Neural progenitor cell (in vitro differentiated cells): ENCODE results near the gene PLD6. TPM values are rescaled to one million over a fixed set of nuclear protein-coding genes. Genes with fewer than 3 reads are reported as not detected.

ENCODE experiments used
- DNase-seq: peaks from one replicate; pipeline ENCODE4 v3.0.0-alpha.2; 2016; ENCODE audit warnings: low spot score
- H2AFZ ChIP-seq: fragments of 200-600 bp; sonication (generic); replicated peaks from 2 replicates; pipeline ENCODE4 v1.6.1; 2016; ENCODE audit warnings: antibody characterized with exemption
- H3F3A ChIP-seq: fragments of 200-600 bp; sonication (generic); 2 replicates; pipeline ENCODE4 v1.6.1; 2016; ENCODE audit warnings: antibody characterized with exemption, low read depth
- H3K27ac ChIP-seq: fragments of 200-600 bp; sonication (generic); 2 replicates; pipeline ENCODE4 v1.5.1; 2016; ENCODE audit warnings: mild to moderate bottlenecking
- H3K27me3 ChIP-seq: fragments of 200-600 bp; sonication (generic); 2 replicates; pipeline ENCODE4 v1.6.1; 2016; ENCODE audit warnings: mild to moderate bottlenecking, moderate library complexity
- H3K36me3 ChIP-seq: fragments of 200-600 bp; sonication (generic); 2 replicates; pipeline ENCODE4 v1.5.1; 2016
- H3K4me1 ChIP-seq: fragments of 200-600 bp; sonication (generic); 2 replicates; pipeline ENCODE4 v1.6.1; 2016; ENCODE audit warnings: mixed run types
- H3K4me2 ChIP-seq: fragments of 200-600 bp; sonication (generic); 2 replicates; pipeline ENCODE4 v1.6.1; 2016
- H3K4me3 ChIP-seq: fragments of 200-600 bp; sonication (generic); 2 replicates; pipeline ENCODE4 v1.5.1; 2016
- H3K79me2 ChIP-seq: fragments of 200-600 bp; sonication (generic); 2 replicates; pipeline ENCODE4 v1.6.1; 2016; ENCODE audit warnings: low read depth
- H3K9ac ChIP-seq: fragments of 200-600 bp; sonication (generic); 2 replicates; pipeline ENCODE4 v1.6.1; 2016
- H3K9me3 ChIP-seq: fragments of 200-600 bp; sonication (generic); 2 replicates; pipeline ENCODE4 v1.5.1; 2016; ENCODE audit warnings: low read depth
- H4K20me1 ChIP-seq: fragments of 200-600 bp; sonication (generic); 2 replicates; pipeline ENCODE4 v1.6.1; 2016; ENCODE audit warnings: low read depth
- H3K27ac Mint-ChIP-seq: 3 replicates; pipeline ENCODE4 v1.8.0; 2021; ENCODE audit warnings: mixed read lengths
- H3K27me3 Mint-ChIP-seq: 2 replicates; pipeline ENCODE4 v1.8.0; 2022; ENCODE audit warnings: low read depth, mild to moderate bottlenecking, inconsistent platforms, moderate library complexity, mixed read lengths; ENCODE audit not compliant: insufficient read depth
- H3K36me3 Mint-ChIP-seq: 3 replicates; pipeline ENCODE4 v1.8.0; 2021; ENCODE audit warnings: mixed read lengths
- H3K4me1 Mint-ChIP-seq: 3 replicates; pipeline ENCODE4 v1.8.0; 2021; ENCODE audit warnings: mixed read lengths
- H3K4me3 Mint-ChIP-seq: 3 replicates; pipeline ENCODE4 v1.8.0; 2021; ENCODE audit warnings: mild to moderate bottlenecking, moderate library complexity, mixed read lengths
- H3K9me3 Mint-ChIP-seq: 3 replicates; pipeline ENCODE4 v1.8.0; 2020; ENCODE audit warnings: mixed read lengths
- CTCF ChIP-seq: fragments of 200-600 bp; sonication (generic); IDR thresholded peaks from 2 replicates; pipeline ENCODE4 v1.5.1; 2017; ENCODE audit warnings: antibody characterized with exemption, mild to moderate bottlenecking
- EZH2 ChIP-seq: fragments of 200-600 bp; sonication (generic); IDR thresholded peaks from 2 replicates; pipeline ENCODE4 v1.6.1; 2017; ENCODE audit warnings: antibody characterized with exemption, mild to moderate bottlenecking, moderate library complexity
- EZH2phosphoT487 ChIP-seq: fragments of 200-600 bp; sonication (generic); IDR thresholded peaks from 2 replicates; pipeline ENCODE4 v1.6.1; 2017; ENCODE audit warnings: antibody characterized with exemption
- total RNA-seq: library from RNA; depleted of rRNA; stranded (reverse); fragments of >200 nt; gene quantifications from 2 replicates; pipeline ENCODE4 v1.2.3, GENCODE V29; 2015; ENCODE audit warnings: low replicate concordance

The PLD6 gene
- total RNA-seq, 1 donor from 2014 or later = 1.2 TPM

GRCh38 chr17:17177176-17177575 lies 29.0 kb downstream of the PLD6 start:
- H3K9ac ChIP-seq = no peak overlapping the region
- no peaks in the 10 kb centered on the region for H4K20me1 ChIP-seq
- Mint-ChIP-seq H3K27ac (no peak overlapping the region), H3K27me3 (peaks cover 3% of the 10 kb centered on the region), H3K4me1 (no peaks in the 10 kb centered on the region), H3K4me3 (no peak overlapping the region), H3K9me3 (no peaks in the 10 kb centered on the region), H3K36me3 (peaks cover 31% of the 10 kb centered on the region)
- H3K9me3 ChIP-seq = no peaks in the 10 kb centered on the region
- no peaks in the 10 kb centered on the region for H3K27me3 ChIP-seq
- H3K79me2 ChIP-seq = no peaks in the 10 kb centered on the region
- H3K4me2 ChIP-seq = no peak overlapping the region
- no peak overlapping the region for H2AFZ ChIP-seq
- H3F3A ChIP-seq = no peaks in the 10 kb centered on the region
- no peak for TF ChIP-seq CTCF
- TF ChIP-seq EZH2phosphoT487 = no peak
- TF ChIP-seq EZH2 = no peak
- H3K4me1 ChIP-seq = no peaks in the 10 kb centered on the region
- DNase-seq = no peak
- no peak overlapping the region for H3K4me3 ChIP-seq
- no peak overlapping the region for H3K27ac ChIP-seq
- H3K36me3 ChIP-seq = no peaks in the 10 kb centered on the region

- Mint-ChIP-seq H3K4me3 (no peak overlapping the region), H3K27ac (peak overlapping the region; percentile 15), H3K36me3 (peaks cover 33% of the 10 kb centered on the region), H3K4me1 (no peaks in the 10 kb centered on the region), H3K9me3 (no peaks in the 10 kb centered on the region), H3K27me3 (peaks cover 3% of the 10 kb centered on the region)
- Histone ChIP-seq H4K20me1 (no peaks in the 10 kb centered on the region), H3K27ac (no peak overlapping the region), H3K36me3 (no peaks in the 10 kb centered on the region), H3K27me3 (no peaks in the 10 kb centered on the region), H2AFZ (no peak overlapping the region), H3K79me2 (no peaks in the 10 kb centered on the region), H3K9ac (no peak overlapping the region), H3K4me2 (no peak overlapping the region), H3K4me3 (no peak overlapping the region), H3F3A (no peaks in the 10 kb centered on the region), H3K9me3 (no peaks in the 10 kb centered on the region), H3K4me1 (no peaks in the 10 kb centered on the region)
- TF ChIP-seq CTCF = no peak
- TF ChIP-seq EZH2 = no peak
- TF ChIP-seq EZH2phosphoT487 = no peak
- DNase-seq = no peak
Measured at GRCh38 chr17:17176341-17176740, 29.8 kb downstream of the PLD6 start.

GRCh38 chr17:17175917-17176316 lies 30.2 kb downstream of the PLD6 start:
- no peak overlapping the region for H3K4me3 Mint-ChIP-seq
- H3K36me3 Mint-ChIP-seq = peaks cover 32% of the 10 kb centered on the region
- H3K36me3 ChIP-seq = no peaks in the 10 kb centered on the region
- H3K27ac ChIP-seq = no peak overlapping the region
- TF ChIP-seq EZH2 (no peak), CTCF (no peak), EZH2phosphoT487 (no peak)
- no peaks in the 10 kb centered on the region for H3K27me3 ChIP-seq
- no peaks in the 10 kb centered on the region for H3K79me2 ChIP-seq
- H3F3A ChIP-seq = no peaks in the 10 kb centered on the region
- H3K9ac ChIP-seq = no peak overlapping the region
- H3K27me3 Mint-ChIP-seq = peaks cover 3% of the 10 kb centered on the region
- H2AFZ ChIP-seq = no peak overlapping the region
- no peak overlapping the region for H3K4me2 ChIP-seq
- no peak for DNase-seq
- H3K4me1 Mint-ChIP-seq = no peaks in the 10 kb centered on the region
- no peaks in the 10 kb centered on the region for H4K20me1 ChIP-seq
- no peaks in the 10 kb centered on the region for H3K9me3 ChIP-seq
- H3K4me1 ChIP-seq = no peaks in the 10 kb centered on the region
- peak overlapping the region; percentile 15 for H3K27ac Mint-ChIP-seq
- H3K4me3 ChIP-seq = no peak overlapping the region
- no peaks in the 10 kb centered on the region for H3K9me3 Mint-ChIP-seq

GRCh38 chr17:17175340-17175739 lies 30.8 kb downstream of the PLD6 start:
- H3K27ac ChIP-seq = no peak overlapping the region
- Mint-ChIP-seq H3K27me3 (peaks cover 3% of the 10 kb centered on the region), H3K27ac (no peak overlapping the region), H3K9me3 (no peaks in the 10 kb centered on the region), H3K36me3 (peaks cover 28% of the 10 kb centered on the region), H3K4me3 (no peak overlapping the region), H3K4me1 (no peaks in the 10 kb centered on the region)
- TF ChIP-seq CTCF (no peak), EZH2 (no peak), EZH2phosphoT487 (no peak)
- no peaks in the 10 kb centered on the region for H3F3A ChIP-seq
- no peak overlapping the region for H3K4me3 ChIP-seq
- H3K9me3 ChIP-seq = no peaks in the 10 kb centered on the region
- DNase-seq = no peak
- no peak overlapping the region for H3K9ac ChIP-seq
- no peaks in the 10 kb centered on the region for H3K27me3 ChIP-seq
- H2AFZ ChIP-seq = no peak overlapping the region
- no peaks in the 10 kb centered on the region for H4K20me1 ChIP-seq
- no peaks in the 10 kb centered on the region for H3K4me1 ChIP-seq
- H3K4me2 ChIP-seq = no peak overlapping the region
- no peaks in the 10 kb centered on the region for H3K79me2 ChIP-seq
- no peaks in the 10 kb centered on the region for H3K36me3 ChIP-seq
